Panc1 (cell line): Measurements from ENCODE around the gene SHLD3. TPM values are rescaled to one million over a fixed set of nuclear protein-coding genes. Genes with fewer than 3 reads are reported as not detected.
"Not testable (repeated sequence)": the region's sequence is repeated elsewhere in the genome, so short reads cannot be mapped to it uniquely, and the experiment has no call there.

Experiments
- ATAC-seq: fragments of 200-7000 bp; cut with Tn5 transposase; 2 replicates; pipeline ENCODE4 v1.9.1; 2020; ENCODE audit warnings: mild to moderate bottlenecking, moderate library complexity
- BruUV-seq: library from RNA; stranded (reverse); fragments of 400-500 nt; replicated peaks from 2 replicates; lab custom pipeline; 2021; lab: Mats Ljungman, UMichigan
- CTCF ChIA-PET: fragments of 300-600 bp; sonication (Branson Sonifier 250); formaldehyde crosslinking; loops from one replicate; lab custom pipeline; 2022; ENCODE audit warnings: antibody characterized with exemption; lab: Charles Lee
- POLR2A ChIA-PET: fragments of 300-600 bp; sonication (Branson Sonifier 250); formaldehyde crosslinking; loops from one replicate; lab custom pipeline; 2022; ENCODE audit warnings: antibody characterized with exemption; lab: Charles Lee
- DNase-seq: peaks from one replicate; pipeline ENCODE4 v3.0.0-alpha.2; 2010; ENCODE audit warnings: low read depth, low spot score
- H3K27ac ChIP-seq: 2 replicates; pipeline ENCODE4 v1.5.1; 2011; ENCODE audit warnings: mild to moderate bottlenecking, low read length, inconsistent platforms
- H3K27me3 ChIP-seq: fragments of 200-500 bp; sonication (Bioruptor generic); 2 replicates; pipeline ENCODE4 v1.6.0; 2014; ENCODE audit warnings: low read length, inconsistent platforms; ENCODE audit not compliant: control insufficient read depth, insufficient read depth
- H3K36me3 ChIP-seq: fragments of 200-500 bp; sonication (Bioruptor generic); 2 replicates; pipeline ENCODE4 v1.5.1; 2014; ENCODE audit warnings: inconsistent platforms, mild to moderate bottlenecking, low read length, moderate library complexity; ENCODE audit not compliant: control insufficient read depth, insufficient read depth
- H3K4me1 ChIP-seq: 2 replicates; pipeline ENCODE4 v1.5.1; 2011; ENCODE audit warnings: inconsistent platforms, mild to moderate bottlenecking, low read length, moderate library complexity; ENCODE audit not compliant: control insufficient read depth, insufficient read depth
- H3K4me3 ChIP-seq, 2 experiments: 2 replicates each; pipeline ENCODE4 v1.5.1; 2011 to 2012; ENCODE audit warnings: low read depth in 2 of 2, low read length in 2 of 2, mild to moderate bottlenecking in 2 of 2, inconsistent platforms in 1 of 2, moderate library complexity in 1 of 2
- H3K9me3 ChIP-seq: fragments of 200-500 bp; sonication (Bioruptor generic); 2 replicates; pipeline ENCODE4 v1.5.1; 2014; ENCODE audit warnings: low read depth, mild to moderate bottlenecking, inconsistent platforms, low read length, moderate library complexity; ENCODE audit not compliant: control insufficient read depth, insufficient read depth
- POLR2AphosphoS5 ChIP-seq: IDR thresholded peaks from 2 replicates; pipeline ENCODE4 v1.6.1; 2012; ENCODE audit warnings: mild to moderate bottlenecking, low read depth, low read length, moderate library complexity
- REST ChIP-seq, 2 experiments: IDR thresholded peaks; 2 replicates each; pipeline ENCODE4 v1.6.1; 2011 to 2012; ENCODE audit warnings: low read depth in 2 of 2, control low read depth in 1 of 2, low read length in 1 of 2, mild to moderate bottlenecking in 1 of 2, moderate library complexity in 1 of 2; ENCODE audit not compliant: insufficient read depth in 1 of 2
- SIN3A ChIP-seq: IDR thresholded peaks from 2 replicates; pipeline ENCODE4 v1.6.1; 2012; ENCODE audit warnings: low read depth, mild to moderate bottlenecking, low read length, moderate library complexity, borderline replicate concordance; ENCODE audit not compliant: insufficient read depth
- TCF7L2 ChIP-seq: IDR thresholded peaks from 2 replicates; pipeline ENCODE4 v1.6.1; 2011; ENCODE audit warnings: mild to moderate bottlenecking, low read depth, low read length, inconsistent platforms
- in situ Hi-C: cut with HindIII; loops from 2 replicates; pipeline ENCODE4 v1.10.0; 2016; ENCODE audit warnings: low sequenced_read_pairs, low pct_unique_long_range_greater_than_20kb
- intact Hi-C: fragments of 100-400 bp; cut with micrococcal nuclease; formaldehyde crosslinking; loops from one replicate; pipeline ENCODE4 v1.10.0; 2022; ENCODE audit not compliant: unreplicated experiment
- total RNA-seq: library from RNA; stranded (reverse); gene quantifications from one replicate; pipeline ENCODE4 v1.2.1, GENCODE V29; 2021; ENCODE audit not compliant: unreplicated experiment
- TF ChIP-seq, protein P1 (sequence below): fragments of 450-650 bp; IDR thresholded peaks from 2 replicates; pipeline ENCODE4 v1.5.1; 2017; ENCODE audit warnings: mild to moderate bottlenecking

Gene SHLD3
- total RNA-seq, 1 experiment from 2014 or later, result 3.3 TPM

GRCh38 chr5:65612298-65612907 lies 12.4 kb upstream of the SHLD3 start:
- DNase-seq, result no peak
- Histone ChIP-seq H3K27ac (no peak overlapping the region), H3K36me3 (peaks cover 13% of the 10 kb centered on the region; the same call in 1 of the 2 replicates), H3K4me1 (no peaks in the 10 kb centered on the region), H3K4me3 (no peak overlapping the region), H3K27me3 (no peaks in the 10 kb centered on the region), H3K9me3 (no peaks in the 10 kb centered on the region)
- ChIA-PET POLR2A (no interaction called here), CTCF (no interaction called here)
- in situ Hi-C loops, result no loop called here
- ATAC-seq, result no peak
- intact Hi-C loops, result no loop called here
- TF ChIP-seq TCF7L2 (no peak), SIN3A (no peak), REST (IDR thresholded peaks at IDR 0.05; ENCODE audit: insufficient read depth in 1 of 2, low read depth in 2 of 2, low read length in 1 of 2) (no peak), POLR2AphosphoS5 (no peak)
- TF ChIP-seq, protein P1, sequence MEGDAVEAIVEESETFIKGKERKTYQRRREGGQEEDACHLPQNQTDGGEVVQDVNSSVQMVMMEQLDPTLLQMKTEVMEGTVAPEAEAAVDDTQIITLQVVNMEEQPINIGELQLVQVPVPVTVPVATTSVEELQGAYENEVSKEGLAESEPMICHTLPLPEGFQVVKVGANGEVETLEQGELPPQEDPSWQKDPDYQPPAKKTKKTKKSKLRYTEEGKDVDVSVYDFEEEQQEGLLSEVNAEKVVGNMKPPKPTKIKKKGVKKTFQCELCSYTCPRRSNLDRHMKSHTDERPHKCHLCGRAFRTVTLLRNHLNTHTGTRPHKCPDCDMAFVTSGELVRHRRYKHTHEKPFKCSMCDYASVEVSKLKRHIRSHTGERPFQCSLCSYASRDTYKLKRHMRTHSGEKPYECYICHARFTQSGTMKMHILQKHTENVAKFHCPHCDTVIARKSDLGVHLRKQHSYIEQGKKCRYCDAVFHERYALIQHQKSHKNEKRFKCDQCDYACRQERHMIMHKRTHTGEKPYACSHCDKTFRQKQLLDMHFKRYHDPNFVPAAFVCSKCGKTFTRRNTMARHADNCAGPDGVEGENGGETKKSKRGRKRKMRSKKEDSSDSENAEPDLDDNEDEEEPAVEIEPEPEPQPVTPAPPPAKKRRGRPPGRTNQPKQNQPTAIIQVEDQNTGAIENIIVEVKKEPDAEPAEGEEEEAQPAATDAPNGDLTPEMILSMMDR, result no peak
- BruUV-seq, result no TSS peak

GRCh38 chr5:65620021-65620420 lies 4.8 kb upstream of the SHLD3 start:
- no TSS peak for BruUV-seq
- TF ChIP-seq TCF7L2 (no peak), SIN3A (no peak), REST (IDR thresholded peaks at IDR 0.05; ENCODE audit: insufficient read depth in 1 of 2, low read depth in 2 of 2, low read length in 1 of 2) (no peak), POLR2AphosphoS5 (no peak)
- TF ChIP-seq, protein P1, result no peak
- H3K27me3 ChIP-seq, result no peaks in the 10 kb centered on the region
- no peak overlapping the region for H3K27ac ChIP-seq
- ATAC-seq (no peak), DNase-seq (no peak)
- H3K9me3 ChIP-seq, result no peaks in the 10 kb centered on the region
- in situ Hi-C loops, result no loop called here
- CTCF ChIA-PET, result no interaction called here
- POLR2A ChIA-PET, result no interaction called here
- no peaks in the 10 kb centered on the region; the same call in none of the 2 replicates for H3K36me3 ChIP-seq
- intact Hi-C loops, result no loop called here
- H3K4me3 ChIP-seq, result no peak overlapping the region
- peaks cover 6% of the 10 kb centered on the region for H3K4me1 ChIP-seq

DNA sequence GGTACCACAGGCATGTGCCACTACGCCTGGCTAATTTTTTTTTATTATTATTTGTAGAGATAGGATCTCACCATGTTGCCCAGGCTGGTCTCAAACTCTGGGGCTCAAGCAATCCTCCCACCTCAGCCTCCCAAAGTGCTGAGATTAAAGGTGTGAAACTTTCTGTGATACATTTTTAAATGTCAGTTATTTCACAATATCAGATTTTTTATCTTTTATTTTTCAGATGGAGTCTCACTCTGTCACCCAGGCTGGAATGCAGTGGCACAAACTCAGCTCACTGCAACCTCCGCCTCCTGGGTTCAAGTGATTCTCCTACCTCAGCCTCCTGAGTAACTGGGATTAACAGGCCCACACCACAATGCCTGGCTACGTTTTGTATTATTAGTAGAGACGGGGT lies 2.9 kb upstream of the SHLD3 start:
- H3K4me3 ChIP-seq, DNase-seq, POLR2A ChIA-PET, intact Hi-C loops, BruUV-seq, H3K36me3 ChIP-seq, H3K27me3 ChIP-seq, H3K4me1 ChIP-seq, H3K27ac ChIP-seq, H3K9me3 ChIP-seq, in situ Hi-C loops, ATAC-seq, CTCF ChIA-PET: not testable (repeated sequence)
